HG02885 (cell line): Measurements from ENCODE around the gene HGD.
"Not testable (repeated sequence)": the region's sequence is repeated elsewhere in the genome, so short reads cannot be mapped to it uniquely, and the experiment has no call there.

ENCODE experiments used
- ATAC-seq: cut with Tn5 transposase; IDR thresholded peaks from one replicate; pipeline ENCODE4 v1.9.1; 2021; ENCODE audit warnings: mild to moderate bottlenecking; ENCODE audit not compliant: unreplicated experiment, poor library complexity

The HGD gene

GRCh38 chr3:120680193-120680894 is 1.7 kb downstream of the HGD start:
- ATAC-seq: no peak

DNA sequence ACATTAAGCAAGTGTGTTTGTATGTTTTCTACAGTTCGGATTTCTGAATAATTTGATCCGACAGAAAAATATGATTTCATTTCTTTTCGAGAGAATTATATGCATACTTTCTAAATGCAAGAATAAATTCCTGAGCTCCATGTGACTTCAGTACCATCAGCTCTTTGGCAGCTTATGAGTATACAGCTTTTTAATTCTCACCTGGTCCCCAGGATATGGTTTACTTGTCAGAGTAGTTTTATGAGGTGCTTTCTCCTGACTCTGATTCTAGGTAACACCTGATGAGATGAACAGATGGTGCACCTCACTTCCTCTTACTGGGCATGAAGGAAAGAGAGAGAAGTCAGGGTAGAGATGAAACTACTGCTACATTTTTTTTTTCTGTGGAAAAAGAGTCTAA is 3.1 kb downstream of the HGD start:
- peak; percentile 47 for ATAC-seq

DNA sequence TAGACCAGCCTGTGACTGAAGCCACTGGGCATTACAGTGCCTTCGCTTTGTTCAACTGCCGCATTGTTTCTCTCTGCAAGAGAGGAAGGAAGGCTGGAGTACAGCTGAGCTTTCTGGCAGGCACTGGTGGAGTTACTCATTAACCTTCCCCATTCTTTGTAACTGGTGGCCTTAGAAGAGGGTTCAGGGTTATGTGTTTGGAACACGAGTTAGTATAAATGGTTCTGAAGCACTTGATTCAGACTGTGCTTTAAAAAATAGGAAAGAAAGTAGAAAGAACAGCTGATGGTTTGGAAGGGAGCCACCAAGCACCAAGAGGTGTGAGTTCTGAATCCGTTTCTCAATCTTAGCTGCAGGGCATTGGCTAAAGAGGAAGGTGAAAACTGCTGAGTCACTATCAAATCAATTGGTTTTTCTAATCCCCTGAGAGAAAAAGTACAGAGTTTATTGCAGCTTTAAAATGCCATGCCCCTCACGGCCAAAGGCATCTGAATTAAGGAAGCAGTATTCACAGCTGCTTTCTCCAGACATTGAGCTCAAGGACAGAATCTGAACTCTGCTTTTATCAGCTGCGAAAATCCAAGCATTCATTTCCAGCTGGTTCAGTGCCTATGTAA is 3.6 kb downstream of the HGD start:
- ATAC-seq: peak; percentile 75

DNA sequence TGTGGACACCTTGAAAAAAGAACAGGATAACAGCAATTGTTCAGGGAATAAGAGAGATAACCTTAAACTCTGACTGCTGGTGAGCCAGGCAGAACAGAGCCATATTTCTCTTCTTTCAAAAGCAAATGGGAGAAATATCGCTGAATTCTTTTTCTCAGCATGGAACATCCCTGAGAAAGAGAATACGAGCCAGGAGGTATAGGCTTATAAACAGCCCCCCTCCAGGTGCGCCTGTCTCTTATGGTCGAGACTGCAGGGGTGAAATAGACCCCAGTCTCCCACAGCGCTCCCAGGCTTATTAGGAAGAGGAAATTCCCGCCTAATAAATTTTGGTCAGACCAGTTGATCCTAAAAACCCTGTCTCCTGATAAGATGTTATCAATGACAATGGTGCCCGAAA is 4.8 kb downstream of the HGD start:
- ATAC-seq: not testable (repeated sequence)

DNA sequence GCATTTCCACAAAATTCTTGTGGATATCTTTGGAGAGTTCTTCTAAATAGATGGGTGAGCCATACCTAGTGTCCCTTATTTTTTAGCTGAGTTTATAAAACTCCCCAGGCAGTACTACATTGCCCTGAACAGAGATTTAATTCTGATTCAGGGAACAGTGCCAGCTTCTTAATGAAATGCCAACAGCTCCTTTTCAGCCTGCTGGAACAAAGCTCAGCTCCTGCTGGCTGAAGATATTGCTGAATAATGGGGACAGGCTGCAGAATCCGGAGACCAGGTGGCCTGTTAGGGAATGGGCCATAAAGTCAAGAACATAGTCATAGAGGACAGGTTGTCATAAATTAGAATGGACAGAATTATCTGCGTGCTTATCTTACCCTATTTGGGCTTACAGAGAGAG is 8.9 kb downstream of the HGD start:
- ATAC-seq: no peak

GRCh38 chr3:120670576-120670975 is 11.5 kb downstream of the HGD start:
- no peak for ATAC-seq

- no peak for ATAC-seq
These were observed 17.1 kb downstream of the HGD start for GRCh38 chr3:120664926-120665325.

- ATAC-seq: no peak
These were observed 20.1 kb downstream of the HGD start for GRCh38 chr3:120661945-120662344.

DNA sequence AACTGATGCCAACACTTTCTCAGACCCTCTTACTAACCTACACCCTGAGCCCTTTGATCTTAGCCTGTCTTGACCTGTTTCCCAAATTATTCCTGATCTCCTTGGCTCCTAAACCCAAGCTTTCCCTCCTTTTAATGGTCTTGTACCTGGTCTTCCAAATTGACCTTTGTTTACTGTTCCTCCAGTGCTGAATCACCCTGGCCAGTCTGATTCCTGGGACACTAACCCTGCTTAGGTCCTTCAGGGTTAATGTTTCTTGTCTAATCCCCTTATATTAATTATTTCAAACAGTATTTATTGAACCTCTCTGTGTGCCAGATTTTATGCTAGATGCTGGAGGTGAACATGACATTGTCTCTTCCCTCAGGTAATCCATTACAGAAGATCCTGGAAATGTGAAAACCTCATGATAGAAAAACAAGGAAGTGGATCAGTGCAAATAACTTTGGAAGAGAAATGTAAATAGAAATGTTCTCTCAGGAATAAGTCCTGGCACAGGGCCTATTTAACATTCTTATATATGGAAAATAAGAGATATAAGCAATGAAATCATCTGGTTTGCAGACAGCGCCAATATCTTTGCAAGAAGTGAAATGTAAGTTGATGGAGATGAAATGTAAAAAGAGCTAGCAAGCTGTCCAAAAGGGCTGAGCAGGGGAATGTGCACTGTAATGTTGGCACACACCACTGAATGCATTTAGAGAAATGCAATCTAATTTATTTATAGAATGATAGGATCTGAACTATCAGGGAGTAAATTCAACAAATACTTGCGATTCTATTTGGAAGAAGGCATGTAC is 20.7 kb downstream of the HGD start:
- ATAC-seq: no peak

GRCh38 chr3:120659834-120660233 is 22.2 kb downstream of the HGD start:
- no peak for ATAC-seq

DNA sequence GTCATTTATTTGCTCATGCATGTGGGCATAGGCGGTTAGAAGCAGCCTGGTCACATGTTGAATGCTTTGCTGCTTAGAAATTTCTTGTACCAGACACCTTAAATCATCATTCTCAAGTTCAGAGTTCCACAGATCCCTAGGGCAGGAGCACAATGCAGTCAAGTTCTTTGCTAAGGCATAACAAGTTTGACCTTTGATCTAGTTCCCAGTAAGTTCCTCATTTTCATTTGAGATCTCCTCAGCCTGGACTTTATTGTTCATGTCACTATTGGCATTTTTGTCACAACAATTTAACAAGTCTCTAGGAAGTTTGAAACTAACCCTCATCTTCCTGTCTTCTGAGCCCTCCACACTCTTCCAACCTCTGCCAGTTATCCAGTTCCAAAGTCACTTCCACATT is 22.8 kb downstream of the HGD start:
- ATAC-seq: no peak

DNA sequence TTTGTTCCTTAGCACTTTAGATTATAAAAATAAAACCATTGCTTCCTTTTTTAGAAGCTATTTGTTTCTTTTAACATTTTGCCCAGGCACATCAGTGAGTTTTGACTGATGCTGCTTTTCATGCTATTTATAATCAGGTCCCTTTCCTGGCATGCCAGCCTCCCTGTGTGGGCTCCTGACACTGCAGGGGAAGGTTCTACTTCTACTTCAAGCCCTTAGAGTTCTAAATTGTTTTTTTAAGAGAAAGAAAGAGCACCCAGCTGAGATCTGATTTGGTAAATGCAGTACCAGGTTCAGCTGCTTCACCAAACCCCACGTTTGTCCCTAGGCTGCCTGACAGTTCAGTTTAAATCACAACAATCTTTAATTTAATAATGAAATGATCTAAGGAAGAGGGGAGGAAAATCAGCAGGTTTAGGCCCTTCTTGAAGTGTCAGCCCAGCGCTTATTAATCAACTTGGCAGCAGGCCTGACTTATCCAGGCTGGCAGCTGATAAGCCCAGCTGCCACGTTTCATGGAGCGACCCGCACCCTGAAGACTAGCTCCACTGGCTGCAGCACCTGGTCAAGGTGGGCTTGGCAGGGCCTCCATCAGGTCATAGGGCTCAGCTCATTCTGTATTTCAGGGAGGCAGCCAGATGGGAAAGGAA is 29.0 kb downstream of the HGD start:
- ATAC-seq: no peak

GRCh38 chr3:120652281-120652680 is 29.8 kb downstream of the HGD start:
- no peak for ATAC-seq

- ATAC-seq: no peak
These were observed 31.7 kb downstream of the HGD start for GRCh38 chr3:120650311-120650710.

DNA sequence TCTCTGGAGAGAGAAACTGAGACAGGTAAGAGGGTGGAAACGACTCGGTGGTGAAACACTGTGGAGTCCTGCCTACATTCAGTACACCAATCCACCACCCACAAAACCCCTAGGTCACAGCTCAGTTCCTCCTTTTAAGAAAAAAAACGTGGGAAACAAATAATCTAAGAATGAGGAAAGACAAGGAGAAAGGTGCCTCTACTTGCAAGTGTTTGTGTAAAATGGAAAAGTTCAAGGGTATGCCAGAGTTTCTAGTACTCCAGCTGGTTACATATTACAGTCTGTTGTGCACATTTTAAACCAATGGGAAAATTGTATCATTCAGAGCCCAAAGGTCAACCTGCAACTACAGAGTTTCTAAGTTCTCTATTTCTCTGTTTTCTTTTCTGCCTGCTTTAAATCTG is 32.2 kb downstream of the HGD start:
- peak; percentile 60 for ATAC-seq

DNA sequence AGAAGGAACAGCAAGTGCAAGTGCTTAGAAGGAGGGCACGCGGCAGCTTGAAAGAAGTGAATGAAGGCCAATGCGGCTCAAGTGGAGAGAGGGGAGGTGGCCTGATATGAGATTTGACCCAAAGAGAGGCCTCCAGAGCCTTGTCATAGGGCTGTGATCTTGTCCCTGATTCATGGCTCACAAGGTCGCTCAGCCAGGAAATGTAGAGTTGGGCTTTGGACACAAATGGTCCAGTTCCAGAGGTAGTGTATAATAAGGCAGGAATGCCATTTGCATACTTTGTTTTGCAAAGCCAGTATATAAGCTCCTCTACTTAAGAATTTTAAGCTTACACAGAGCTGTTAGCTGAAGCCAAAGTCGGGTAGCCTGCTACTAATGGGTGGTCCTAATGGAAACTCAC is 33.7 kb downstream of the HGD start:
- ATAC-seq: no peak

GRCh38 chr3:120646771-120647432 is 35.1 kb downstream of the HGD start:
- no peak for ATAC-seq

DNA sequence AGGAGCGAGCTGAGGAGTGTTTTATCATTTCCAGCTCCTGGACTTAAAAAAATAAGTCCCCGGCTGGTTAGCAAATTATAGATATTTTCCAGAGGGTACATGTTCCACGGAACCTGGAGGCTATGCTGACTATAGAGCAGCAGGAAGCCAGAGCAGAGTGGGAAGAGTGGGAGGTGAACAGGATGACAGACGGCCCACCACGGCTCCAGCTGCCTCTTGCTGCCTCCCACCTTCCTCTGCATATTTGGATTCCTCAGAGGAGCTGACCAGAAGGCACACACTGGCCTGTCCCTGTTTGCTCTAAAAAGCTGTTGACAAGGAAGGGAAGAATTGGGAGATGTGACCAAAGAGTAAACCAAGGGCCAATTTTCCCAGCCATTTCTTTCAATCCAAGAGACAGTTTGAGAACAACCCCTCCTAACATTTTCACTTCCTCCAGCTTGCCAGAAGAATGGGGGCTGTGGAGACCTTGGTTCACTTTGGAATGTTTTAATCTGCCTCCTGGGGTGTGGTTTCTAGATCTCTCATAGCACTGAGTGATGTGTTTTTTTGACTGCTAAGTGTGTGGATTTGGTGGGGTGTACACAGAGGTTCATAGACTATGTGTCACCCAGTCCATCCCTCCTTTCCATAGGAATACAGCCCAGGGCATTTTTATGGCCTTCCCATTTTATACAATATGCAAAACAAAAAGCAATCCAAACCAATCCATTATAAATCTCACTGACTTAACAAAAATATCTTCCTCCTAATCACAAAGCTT is 36.8 kb downstream of the HGD start:
- ATAC-seq: no peak

GRCh38 chr3:120642368-120642948 is 39.6 kb downstream of the HGD start:
- ATAC-seq: peak; percentile 40
